K562 (cell line): Measurements from ENCODE around the gene ANKRD13B. TPM values are rescaled to one million over a fixed set of nuclear protein-coding genes. Genes with fewer than 3 reads are reported as not detected.

Experiments used
- CREM ChIP-seq: IDR thresholded peaks from 2 replicates; pipeline ENCODE4 v1.6.1; 2014; ENCODE audit warnings: antibody characterized with exemption, low read depth
- MAFF ChIP-seq: IDR thresholded peaks from 2 replicates; pipeline ENCODE4 v1.6.1; 2012; ENCODE audit warnings: low read length, improper control_type of control experiment
- MGA ChIP-seq: fragments of 450-650 bp; IDR thresholded peaks from 2 replicates; pipeline ENCODE4 v1.6.1; 2016; ENCODE audit warnings: mild to moderate bottlenecking, moderate library complexity
- NFIX ChIP-seq: fragments of 250-450 bp; sonication (Bioruptor Pico); IDR thresholded peaks from 2 replicates; pipeline ENCODE4 v1.4.0; 2020; ENCODE audit warnings: low read depth, mild to moderate bottlenecking, moderate library complexity
- NRF1 ChIP-seq, 2 experiments: fragments of 450-650 bp; IDR thresholded peaks in 1 of 2; conservative IDR thresholded peaks in 1 of 2; 2 replicates each; pipeline ENCODE4 v1.6.1; 2014; ENCODE audit warnings: mild to moderate bottlenecking in 2 of 2
- PHB2 ChIP-seq: fragments of 450-650 bp; IDR thresholded peaks from 2 replicates; pipeline ENCODE4 v1.6.1; 2017; ENCODE audit warnings: low read depth
- RB1 ChIP-seq: fragments of 450-650 bp; IDR thresholded peaks from 2 replicates; pipeline ENCODE4 v1.6.1; 2017; ENCODE audit warnings: low read depth, mild to moderate bottlenecking
- RFX1 ChIP-seq: fragments of 450-650 bp; IDR thresholded peaks from 2 replicates; pipeline ENCODE4 v1.6.1; 2016; ENCODE audit warnings: mild to moderate bottlenecking, moderate library complexity
- RFX7 ChIP-seq: fragments of 250-450 bp; sonication (Bioruptor Pico); IDR thresholded peaks from 2 replicates; pipeline ENCODE4 v1.5.1; 2021; ENCODE audit warnings: mild to moderate bottlenecking
- ZNF778 ChIP-seq: fragments of 450-650 bp; formaldehyde crosslinking; IDR thresholded peaks from 2 replicates; pipeline ENCODE4 v1.4.0; 2020; ENCODE audit warnings: mild to moderate bottlenecking, moderate library complexity
- polyA plus RNA-seq, 8 experiments: library from polyadenylated mRNA; depleted of rRNA in 4 of 8; stranded (reverse) in 5 of 8; unstranded in 3 of 8; fragments of >200 nt; fragmentation: Nextera tagmentation in 2 of 8; fragmentation: Illumina TruSeq in 1 of 8; extraction: Ambion mirVana in 2 of 8; extraction: Trizol in 1 of 8; gene quantifications; 2 replicates each; pipeline versions ENCODE4 v1.2.1 to v1.2.3, GENCODE V29; 2011 to 2014; ENCODE audit warnings: inconsistent platforms in 1 of 8, missing spikeins in 1 of 8
- total RNA-seq, 7 experiments: library from RNA; depleted of rRNA in 6 of 7; stranded (reverse); fragments of >200 nt in 6 of 7; fragmentation: Illumina TruSeq in 2 of 7; extraction: Trizol in 2 of 7; gene quantifications; 2 replicates each; pipeline versions ENCODE4 v1.2.1 to v1.2.3, GENCODE V29; 2011 to 2021; ENCODE audit warnings: low replicate concordance in 1 of 7
- TF ChIP-seq, protein P1 (sequence below), 2 experiments: fragments of 200-800 bp in 1 of 2; sonication (Bioruptor generic) in 1 of 2; sonication (generic) in 1 of 2; formaldehyde crosslinking in 1 of 2; IDR thresholded peaks in 1 of 2; conservative IDR thresholded peaks in 1 of 2; 2 replicates each; pipeline versions ENCODE4 v1.5.0 to v1.6.1; 2016 to 2020; ENCODE audit warnings: missing compliant biosample characterization in 1 of 2, missing genetic modification characterization in 1 of 2, missing genetic modification reagents in 1 of 2
- TF ChIP-seq, protein P2 (sequence below): fragments of 450-650 bp; IDR thresholded peaks from 2 replicates; pipeline ENCODE4 v1.6.1; 2014; ENCODE audit warnings: low read depth, mild to moderate bottlenecking, moderate library complexity, borderline replicate concordance

Gene ANKRD13B
- total and polyA plus RNA-seq, 9 of the 15 experiments (the other 6 are each of a cell fraction or from before 2014, with no cell fraction given), result 0.15 to 28.1 (median 4.6) TPM

DNA sequence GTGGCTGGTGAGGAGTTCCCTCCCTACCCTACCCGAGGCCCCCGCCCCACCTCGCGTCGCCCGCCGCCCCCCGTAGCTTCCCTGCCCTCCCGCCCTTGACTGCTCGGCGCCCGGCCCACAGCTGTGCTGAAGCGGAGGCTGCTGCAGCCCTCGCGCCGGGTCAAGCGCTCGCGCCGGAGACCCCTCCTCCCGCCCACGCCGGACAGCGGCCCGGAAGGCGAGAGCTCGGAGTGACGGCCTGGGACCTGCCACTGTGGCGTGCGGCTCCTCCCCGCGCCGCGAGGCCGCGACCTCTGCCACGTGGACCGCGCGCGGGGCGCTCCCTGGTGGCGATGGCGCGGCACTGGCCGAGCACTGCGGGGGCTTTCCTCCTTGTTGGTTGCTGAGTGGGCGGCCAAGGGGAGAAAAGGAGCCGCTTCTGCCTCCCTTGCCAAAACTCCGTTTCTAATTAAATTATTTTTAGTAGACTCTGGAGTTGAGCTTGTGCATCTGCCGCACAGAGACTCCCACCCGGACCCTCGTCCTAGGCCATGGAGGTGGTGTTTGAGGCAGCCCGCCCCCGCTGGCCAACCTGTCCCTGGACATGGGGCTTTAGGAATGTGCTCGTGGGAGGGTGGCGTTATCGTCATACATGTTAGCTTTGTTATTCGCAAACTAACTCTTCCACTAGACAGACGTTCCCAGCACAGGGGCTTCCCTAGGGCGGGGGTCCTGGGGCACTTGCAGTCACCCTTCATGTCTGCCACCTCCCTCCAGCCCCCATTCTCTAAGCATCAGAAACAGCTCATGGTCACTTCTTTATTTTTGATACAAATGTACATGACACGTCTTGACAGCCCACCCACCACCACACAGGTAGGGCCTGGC, 20.0 kb upstream of the ANKRD13B start (continued):
- TF ChIP-seq MGA (peak; percentile 55), NRF1 (conservative IDR thresholded peaks at IDR 0.05 in 1 of 2, IDR thresholded peaks at IDR 0.05 in 1 of 2) (no peak), CREM (peak; percentile 16; the same call in 1 of the 2 replicates), PHB2 (no peak), NFIX (CRISPR knock-in tag) (no peak), ZNF778 (CRISPR knock-in tag) (no peak), RFX7 (no peak), MAFF (no peak), RFX1 (no peak), RB1 (peak; percentile 56; the same call in 1 of the 2 replicates)
- TF ChIP-seq, protein P1, sequence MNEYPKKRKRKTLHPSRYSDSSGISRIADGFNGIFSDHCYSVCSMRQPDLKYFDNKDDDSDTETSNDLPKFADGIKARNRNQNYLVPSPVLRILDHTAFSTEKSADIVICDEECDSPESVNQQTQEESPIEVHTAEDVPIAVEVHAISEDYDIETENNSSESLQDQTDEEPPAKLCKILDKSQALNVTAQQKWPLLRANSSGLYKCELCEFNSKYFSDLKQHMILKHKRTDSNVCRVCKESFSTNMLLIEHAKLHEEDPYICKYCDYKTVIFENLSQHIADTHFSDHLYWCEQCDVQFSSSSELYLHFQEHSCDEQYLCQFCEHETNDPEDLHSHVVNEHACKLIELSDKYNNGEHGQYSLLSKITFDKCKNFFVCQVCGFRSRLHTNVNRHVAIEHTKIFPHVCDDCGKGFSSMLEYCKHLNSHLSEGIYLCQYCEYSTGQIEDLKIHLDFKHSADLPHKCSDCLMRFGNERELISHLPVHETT (CRISPR knock-in tag; conservative IDR thresholded peaks at IDR 0.05 in 1 of 2, IDR thresholded peaks at IDR 0.05 in 1 of 2), result no peak
- TF ChIP-seq, protein P2, sequence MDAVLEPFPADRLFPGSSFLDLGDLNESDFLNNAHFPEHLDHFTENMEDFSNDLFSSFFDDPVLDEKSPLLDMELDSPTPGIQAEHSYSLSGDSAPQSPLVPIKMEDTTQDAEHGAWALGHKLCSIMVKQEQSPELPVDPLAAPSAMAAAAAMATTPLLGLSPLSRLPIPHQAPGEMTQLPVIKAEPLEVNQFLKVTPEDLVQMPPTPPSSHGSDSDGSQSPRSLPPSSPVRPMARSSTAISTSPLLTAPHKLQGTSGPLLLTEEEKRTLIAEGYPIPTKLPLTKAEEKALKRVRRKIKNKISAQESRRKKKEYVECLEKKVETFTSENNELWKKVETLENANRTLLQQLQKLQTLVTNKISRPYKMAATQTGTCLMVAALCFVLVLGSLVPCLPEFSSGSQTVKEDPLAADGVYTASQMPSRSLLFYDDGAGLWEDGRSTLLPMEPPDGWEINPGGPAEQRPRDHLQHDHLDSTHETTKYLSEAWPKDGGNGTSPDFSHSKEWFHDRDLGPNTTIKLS, result peak; percentile 97
